ENCODE measurements around the gene ARID1B.

DNA sequence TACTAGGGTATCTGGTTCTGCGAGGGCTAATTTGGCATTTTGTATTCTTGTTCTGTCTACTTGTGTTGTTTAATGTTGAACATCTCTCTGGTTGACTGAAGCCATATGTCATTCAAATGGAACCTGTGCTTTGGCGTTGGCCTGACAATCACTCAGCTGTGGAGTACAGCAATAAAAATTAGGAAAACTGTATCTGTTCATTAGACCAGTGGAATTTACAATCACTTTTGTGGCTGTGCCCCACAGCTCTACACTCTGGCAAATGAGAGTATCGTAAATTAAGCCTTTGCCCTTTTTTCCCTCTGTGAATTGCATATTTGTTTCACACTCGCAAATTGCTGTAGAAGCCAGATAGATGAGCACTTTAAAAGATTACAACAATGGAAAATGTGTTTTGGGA lies 102.0 kb downstream of the ARID1B start:
- TF ChIP-seq, protein P1, sequence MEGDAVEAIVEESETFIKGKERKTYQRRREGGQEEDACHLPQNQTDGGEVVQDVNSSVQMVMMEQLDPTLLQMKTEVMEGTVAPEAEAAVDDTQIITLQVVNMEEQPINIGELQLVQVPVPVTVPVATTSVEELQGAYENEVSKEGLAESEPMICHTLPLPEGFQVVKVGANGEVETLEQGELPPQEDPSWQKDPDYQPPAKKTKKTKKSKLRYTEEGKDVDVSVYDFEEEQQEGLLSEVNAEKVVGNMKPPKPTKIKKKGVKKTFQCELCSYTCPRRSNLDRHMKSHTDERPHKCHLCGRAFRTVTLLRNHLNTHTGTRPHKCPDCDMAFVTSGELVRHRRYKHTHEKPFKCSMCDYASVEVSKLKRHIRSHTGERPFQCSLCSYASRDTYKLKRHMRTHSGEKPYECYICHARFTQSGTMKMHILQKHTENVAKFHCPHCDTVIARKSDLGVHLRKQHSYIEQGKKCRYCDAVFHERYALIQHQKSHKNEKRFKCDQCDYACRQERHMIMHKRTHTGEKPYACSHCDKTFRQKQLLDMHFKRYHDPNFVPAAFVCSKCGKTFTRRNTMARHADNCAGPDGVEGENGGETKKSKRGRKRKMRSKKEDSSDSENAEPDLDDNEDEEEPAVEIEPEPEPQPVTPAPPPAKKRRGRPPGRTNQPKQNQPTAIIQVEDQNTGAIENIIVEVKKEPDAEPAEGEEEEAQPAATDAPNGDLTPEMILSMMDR (IDR thresholded peaks at IDR 0.05; ENCODE audit: low read length), result no peak
- TF ChIP-seq EZH2phosphoT487 (IDR thresholded peaks at IDR 0.05; ENCODE audit: low read length), result no peak
- TF ChIP-seq EZH2 (optimal IDR thresholded peaks at IDR 0.05; ENCODE audit: low read depth, low read length), result no peak

Measured in MM.1S (cell line).